OCI-LY7 (cell line): ENCODE results near the gene RASSF5.

Experiments
- EZH2phosphoT487 ChIP-seq: fragments of 200-600 bp; sonication (generic); IDR thresholded peaks from 2 replicates; pipeline ENCODE4 v1.6.1; 2018; ENCODE audit warnings: low read depth, borderline replicate concordance, mild to moderate bottlenecking, mixed run types, antibody characterized with exemption, low read length, moderate library complexity, mixed read lengths
- TF ChIP-seq, protein P1 (sequence below): fragments of 200-600 bp; sonication (generic); conservative IDR thresholded peaks from 2 replicates; pipeline ENCODE4 v1.5.1; 2014; ENCODE audit warnings: mild to moderate bottlenecking, antibody characterized with exemption, low read length, moderate library complexity, mixed read lengths

DNA sequence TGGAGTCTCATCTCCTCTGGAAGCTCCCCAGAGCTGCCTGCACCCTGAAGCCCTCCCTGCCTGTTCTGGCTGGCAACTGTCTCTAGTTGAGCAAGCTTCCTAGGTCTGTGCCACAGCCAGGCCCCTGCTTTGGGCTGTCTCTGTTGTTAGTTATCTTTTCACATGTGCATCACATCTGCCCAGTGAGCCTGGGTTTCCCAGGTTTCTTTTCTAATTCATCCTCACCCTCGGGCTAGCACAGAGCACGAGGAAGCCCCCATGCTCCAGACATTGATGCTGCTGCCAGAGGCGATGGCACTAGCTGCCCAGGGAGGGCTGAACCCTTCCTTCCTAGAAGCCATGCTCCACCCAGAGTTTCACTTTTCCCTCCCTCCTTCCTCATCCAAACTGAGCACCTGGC lies 27.2 kb downstream of the RASSF5 start:
- TF ChIP-seq, protein P1, sequence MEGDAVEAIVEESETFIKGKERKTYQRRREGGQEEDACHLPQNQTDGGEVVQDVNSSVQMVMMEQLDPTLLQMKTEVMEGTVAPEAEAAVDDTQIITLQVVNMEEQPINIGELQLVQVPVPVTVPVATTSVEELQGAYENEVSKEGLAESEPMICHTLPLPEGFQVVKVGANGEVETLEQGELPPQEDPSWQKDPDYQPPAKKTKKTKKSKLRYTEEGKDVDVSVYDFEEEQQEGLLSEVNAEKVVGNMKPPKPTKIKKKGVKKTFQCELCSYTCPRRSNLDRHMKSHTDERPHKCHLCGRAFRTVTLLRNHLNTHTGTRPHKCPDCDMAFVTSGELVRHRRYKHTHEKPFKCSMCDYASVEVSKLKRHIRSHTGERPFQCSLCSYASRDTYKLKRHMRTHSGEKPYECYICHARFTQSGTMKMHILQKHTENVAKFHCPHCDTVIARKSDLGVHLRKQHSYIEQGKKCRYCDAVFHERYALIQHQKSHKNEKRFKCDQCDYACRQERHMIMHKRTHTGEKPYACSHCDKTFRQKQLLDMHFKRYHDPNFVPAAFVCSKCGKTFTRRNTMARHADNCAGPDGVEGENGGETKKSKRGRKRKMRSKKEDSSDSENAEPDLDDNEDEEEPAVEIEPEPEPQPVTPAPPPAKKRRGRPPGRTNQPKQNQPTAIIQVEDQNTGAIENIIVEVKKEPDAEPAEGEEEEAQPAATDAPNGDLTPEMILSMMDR = no peak
- TF ChIP-seq EZH2phosphoT487 = no peak
